Ectodermal cell (in vitro differentiated cells): ENCODE data around the gene KCNE1.
"Not testable (repeated sequence)": the region's sequence is repeated elsewhere in the genome, so short reads cannot be mapped to it uniquely, and the experiment has no call there.

ENCODE experiments used
- H3K27ac ChIP-seq: 2 replicates; pipeline ENCODE4 v1.7.0; 2013; ENCODE audit warnings: mild to moderate bottlenecking, low read depth, low read length; ENCODE audit not compliant: insufficient read depth, poor library complexity, severe bottlenecking
- H3K27me3 ChIP-seq: 2 replicates; pipeline ENCODE4 v1.7.0; 2013; ENCODE audit warnings: mild to moderate bottlenecking, low read length; ENCODE audit not compliant: insufficient read depth, control insufficient read depth, poor library complexity, severe bottlenecking
- H3K36me3 ChIP-seq: one replicate; pipeline ENCODE4 v1.7.0; 2013; ENCODE audit warnings: low read length; ENCODE audit not compliant: control insufficient read depth, insufficient read depth
- H3K4me1 ChIP-seq: one replicate; pipeline ENCODE4 v1.7.0; 2013; ENCODE audit warnings: low read length; ENCODE audit not compliant: control insufficient read depth, insufficient read depth
- H3K4me3 ChIP-seq: 2 replicates; pipeline ENCODE4 v1.7.0; 2013; ENCODE audit warnings: low read depth, low read length, control low read depth; ENCODE audit not compliant: insufficient read depth
- H3K9me3 ChIP-seq: 2 replicates; pipeline ENCODE4 v1.7.0; 2013; ENCODE audit warnings: mild to moderate bottlenecking, low read length, moderate library complexity; ENCODE audit not compliant: control insufficient read depth
- WGBS, 2 experiments: methylation state at CpG; one replicate each; pipeline ENCODE4 v1.1.7; 2013; ENCODE audit warnings: missing lambda C conversion rate in 2 of 2; 5-methylcytosine and 5-hydroxymethylcytosine counted together

The KCNE1 gene

GRCh38 chr21:34428441-34428840 lies 83.6 kb downstream of the KCNE1 start:
- H3K9me3 ChIP-seq, H3K4me1 ChIP-seq, H3K36me3 ChIP-seq, H3K27ac ChIP-seq, H3K27me3 ChIP-seq, H3K4me3 ChIP-seq: not testable (repeated sequence)
- WGBS, 2 experiments: no CpG with 5 or more reads among the region's 6 CpGs

- not testable (repeated sequence) for H3K36me3 ChIP-seq, H3K27me3 ChIP-seq, H3K27ac ChIP-seq, H3K4me3 ChIP-seq, H3K9me3 ChIP-seq, H3K4me1 ChIP-seq
- no CpG with 5 or more reads among the region's 8 CpGs for WGBS, 2 experiments
Measured at GRCh38 chr21:34427339-34427738, 84.7 kb downstream of the KCNE1 start.

GRCh38 chr21:34423805-34424204 lies 88.2 kb downstream of the KCNE1 start, which contains the start of gene SMIM34:
Gene SMIM34, minus strand, starts transcription at chr21:34423951. Its CDS starts 112 bp downstream, at chr21:34423839.
- not testable (repeated sequence) for H3K27ac ChIP-seq, H3K4me3 ChIP-seq, H3K9me3 ChIP-seq, H3K27me3 ChIP-seq, H3K4me1 ChIP-seq, H3K36me3 ChIP-seq
- no CpG with 5 or more reads among the region's 4 CpGs for WGBS, 2 experiments

- not testable (repeated sequence) for H3K27me3 ChIP-seq, H3K36me3 ChIP-seq, H3K4me3 ChIP-seq, H3K9me3 ChIP-seq, H3K4me1 ChIP-seq, H3K27ac ChIP-seq
- no CpG with 5 or more reads among the region's 5 CpGs for WGBS, 2 experiments
Measured at GRCh38 chr21:34417448-34418077, 94.4 kb downstream of the KCNE1 start.

- H3K4me1 ChIP-seq, H3K4me3 ChIP-seq, H3K27ac ChIP-seq, H3K36me3 ChIP-seq, H3K27me3 ChIP-seq, H3K9me3 ChIP-seq: not testable (repeated sequence)
- WGBS, 2 experiments: no CpG with 5 or more reads among the region's 9 CpGs
Measured at GRCh38 chr21:34407294-34407693, 104.7 kb downstream of the KCNE1 start.

- H3K27ac ChIP-seq, H3K4me3 ChIP-seq, H3K36me3 ChIP-seq, H3K27me3 ChIP-seq, H3K9me3 ChIP-seq, H3K4me1 ChIP-seq: not testable (repeated sequence)
- no CpG with 5 or more reads among the region's 2 CpGs for WGBS, 2 experiments
Measured at GRCh38 chr21:34406676-34407075, 105.3 kb downstream of the KCNE1 start.

- not testable (repeated sequence) for H3K27me3 ChIP-seq, H3K36me3 ChIP-seq, H3K4me1 ChIP-seq, H3K4me3 ChIP-seq, H3K27ac ChIP-seq, H3K9me3 ChIP-seq
- no CpG with 5 or more reads among the region's 6 CpGs for WGBS, 2 experiments
Measured at GRCh38 chr21:34406102-34406501, 105.9 kb downstream of the KCNE1 start.

- H3K27ac ChIP-seq, H3K9me3 ChIP-seq, H3K36me3 ChIP-seq, H3K27me3 ChIP-seq, H3K4me1 ChIP-seq, H3K4me3 ChIP-seq: not testable (repeated sequence)
- WGBS, 2 experiments: no CpG with 5 or more reads among the region's 2 CpGs
Measured at GRCh38 chr21:34405686-34406085, 106.3 kb downstream of the KCNE1 start.

GRCh38 chr21:34404742-34405141 lies 107.3 kb downstream of the KCNE1 start:
- H3K36me3 ChIP-seq, H3K27me3 ChIP-seq, H3K27ac ChIP-seq, H3K4me1 ChIP-seq, H3K4me3 ChIP-seq, H3K9me3 ChIP-seq: not testable (repeated sequence)
- no CpG with 5 or more reads among the region's 5 CpGs for WGBS, 2 experiments

- no CpG with 5 or more reads among the region's 5 CpGs for WGBS, 2 experiments
- not testable (repeated sequence) for H3K27ac ChIP-seq, H3K27me3 ChIP-seq, H3K4me3 ChIP-seq, H3K9me3 ChIP-seq, H3K36me3 ChIP-seq, H3K4me1 ChIP-seq
Measured at GRCh38 chr21:34400522-34400921, 111.5 kb downstream of the KCNE1 start.
